ENCODE data around the gene GPR22.

GPR22 gene

DNA sequence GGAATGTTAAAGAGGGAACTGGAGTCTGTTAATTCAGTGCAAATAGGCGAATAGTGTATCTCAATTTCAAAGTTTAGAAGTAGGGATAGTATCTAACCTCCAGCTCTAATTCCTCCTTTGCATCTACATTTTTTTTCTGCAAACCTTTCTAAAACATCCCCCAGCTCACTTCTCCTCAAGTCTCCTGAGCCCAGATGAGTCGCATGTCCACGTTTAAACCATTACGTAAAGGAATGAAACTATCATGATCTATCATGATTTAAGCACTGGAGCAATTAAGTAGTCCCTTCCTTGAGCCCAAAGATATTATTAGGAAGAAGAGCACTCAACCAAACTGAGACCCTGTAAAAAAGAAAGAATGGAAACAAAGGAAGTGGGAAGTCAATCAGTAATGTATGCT lies 29.9 kb downstream of the GPR22 start:
- Mint-ChIP-seq H3K27me3 (no peaks in the 10 kb centered on the region), H3K4me1 (ENCODE audit: low read depth) (peaks cover 32% of the 10 kb centered on the region), H3K36me3 (peaks cover 9% of the 10 kb centered on the region), H3K27ac (no peak overlapping the region), H3K9me3 (ENCODE audit: low read depth) (no peaks in the 10 kb centered on the region), H3K4me3 (no peak overlapping the region)

DNA sequence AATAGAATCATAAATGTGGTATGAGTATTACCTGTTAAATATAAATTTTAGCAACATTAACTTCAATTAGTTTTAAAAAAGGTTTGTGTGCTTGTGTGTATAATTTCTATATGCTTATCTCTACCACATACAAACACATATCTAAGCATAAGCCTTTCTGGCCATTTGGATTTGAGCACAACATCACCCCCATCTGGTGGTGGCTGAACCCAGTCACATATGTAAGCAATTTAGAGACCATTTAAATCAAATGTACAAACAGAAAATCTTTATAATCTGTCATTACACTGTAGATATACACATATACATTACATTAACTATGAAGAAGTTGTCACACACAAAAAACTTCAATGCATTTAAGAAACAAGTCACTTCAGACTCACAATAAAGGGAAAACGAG lies 31.7 kb downstream of the GPR22 start:
- Mint-ChIP-seq H3K4me3 (no peak overlapping the region), H3K36me3 (peaks cover 17% of the 10 kb centered on the region)

DNA sequence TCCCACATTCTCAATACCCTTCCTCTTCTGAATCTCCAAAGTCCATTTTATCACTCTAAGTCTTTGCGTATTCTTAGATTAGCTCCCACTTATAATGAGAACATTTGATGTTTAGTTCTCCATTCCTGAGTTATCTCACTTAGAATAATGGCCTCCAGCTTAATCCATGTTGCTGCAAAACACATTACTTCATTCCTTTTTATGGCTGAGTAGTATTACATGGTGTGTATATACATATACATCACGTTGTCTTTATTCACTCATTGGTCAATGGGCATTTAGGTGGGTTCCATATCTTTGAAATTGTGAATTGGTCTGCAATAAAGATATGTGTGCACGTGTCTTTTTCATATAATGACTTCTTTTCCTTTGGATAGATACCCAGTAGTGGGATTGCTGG lies 32.3 kb downstream of the GPR22 start:
- Mint-ChIP-seq H3K27me3 (no peaks in the 10 kb centered on the region), H3K27ac (no peak overlapping the region), H3K9me3 (ENCODE audit: low read depth) (no peaks in the 10 kb centered on the region), H3K4me1 (ENCODE audit: low read depth) (peaks cover 18% of the 10 kb centered on the region), H3K4me3 (no peak overlapping the region), H3K36me3 (peaks cover 17% of the 10 kb centered on the region)

More for the DNA sequence above, 31.7 kb downstream of the GPR22 start:
- Mint-ChIP-seq H3K4me1 (ENCODE audit: low read depth) (peaks cover 24% of the 10 kb centered on the region), H3K9me3 (ENCODE audit: low read depth) (no peaks in the 10 kb centered on the region), H3K27me3 (no peaks in the 10 kb centered on the region), H3K27ac (no peak overlapping the region)

DNA sequence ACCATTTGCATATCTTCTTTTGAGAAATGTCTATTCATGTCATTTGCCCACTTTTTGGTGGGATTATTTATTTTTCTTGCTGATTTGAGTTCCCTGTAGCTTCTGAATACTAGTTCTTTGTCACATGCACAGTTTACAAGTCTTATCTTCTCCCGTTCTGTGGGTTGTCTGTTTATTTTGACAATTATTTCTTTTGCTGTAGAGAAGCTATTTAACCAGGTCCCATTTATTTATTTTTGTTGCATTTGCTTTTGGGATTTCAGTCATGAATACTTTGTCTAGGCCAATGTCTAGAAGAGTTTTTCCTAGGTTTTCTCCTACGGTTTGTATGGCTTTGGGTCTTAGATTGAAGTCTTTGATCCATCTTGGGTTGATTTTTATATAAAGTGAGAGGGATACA lies 32.9 kb downstream of the GPR22 start:
- H3K4me1 Mint-ChIP-seq (ENCODE audit: low read depth), result peaks cover 18% of the 10 kb centered on the region
- H3K4me3 Mint-ChIP-seq, result no peak overlapping the region
- H3K27me3 Mint-ChIP-seq, result no peaks in the 10 kb centered on the region
- H3K27ac Mint-ChIP-seq, result no peak overlapping the region
- H3K36me3 Mint-ChIP-seq, result peaks cover 20% of the 10 kb centered on the region
- H3K9me3 Mint-ChIP-seq (ENCODE audit: low read depth), result no peaks in the 10 kb centered on the region

DNA sequence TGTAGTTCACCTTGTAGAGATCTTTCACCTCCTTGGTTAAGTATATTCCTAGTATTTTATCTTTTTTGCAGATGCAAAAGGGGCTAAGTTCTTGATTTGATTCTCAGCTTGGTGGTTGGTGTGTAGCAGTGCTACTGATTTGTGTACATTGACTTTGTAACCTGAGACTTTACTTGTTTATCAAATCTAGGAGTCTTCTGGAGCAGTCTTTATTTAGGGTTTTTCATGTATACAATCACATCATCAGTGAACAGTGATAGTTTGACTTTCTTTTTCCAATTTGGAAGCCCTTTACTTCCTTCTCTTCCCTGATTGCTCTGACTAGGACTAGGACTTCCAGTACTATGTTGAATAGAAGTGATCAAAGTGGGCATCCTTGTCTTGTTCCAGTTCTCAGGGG lies 33.8 kb downstream of the GPR22 start:
- peaks cover 22% of the 10 kb centered on the region for H3K36me3 Mint-ChIP-seq
- peaks cover 19% of the 10 kb centered on the region for H3K4me1 Mint-ChIP-seq (ENCODE audit: low read depth)
- no peaks in the 10 kb centered on the region for H3K9me3 Mint-ChIP-seq (ENCODE audit: low read depth)
- no peak overlapping the region for H3K4me3 Mint-ChIP-seq
- H3K27me3 Mint-ChIP-seq, result no peaks in the 10 kb centered on the region
- no peak overlapping the region for H3K27ac Mint-ChIP-seq

DNA sequence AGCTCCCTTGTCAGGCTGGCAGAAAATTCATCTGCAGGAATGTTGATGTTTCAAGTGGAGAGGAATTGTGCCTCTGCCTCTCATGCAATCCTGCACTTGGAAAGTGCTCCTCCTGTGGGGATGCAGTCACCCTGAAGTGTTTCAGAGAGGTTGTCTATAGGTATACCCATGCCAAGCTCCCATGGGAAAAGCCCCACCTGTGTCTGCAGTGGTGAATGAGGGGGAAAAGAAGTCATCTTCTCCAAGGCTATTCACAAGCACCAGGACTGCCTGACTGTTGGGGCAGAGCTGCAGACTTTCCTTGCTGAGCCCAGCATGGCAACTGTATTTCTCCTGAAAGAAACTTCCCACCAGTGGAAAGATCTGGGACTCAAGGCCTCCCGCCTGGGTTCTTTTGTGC lies 35.5 kb downstream of the GPR22 start:
- peaks cover 18% of the 10 kb centered on the region for H3K4me1 Mint-ChIP-seq (ENCODE audit: low read depth)
- H3K27ac Mint-ChIP-seq, result no peak overlapping the region
- H3K4me3 Mint-ChIP-seq, result no peak overlapping the region
- H3K9me3 Mint-ChIP-seq (ENCODE audit: low read depth), result no peaks in the 10 kb centered on the region
- peaks cover 15% of the 10 kb centered on the region for H3K36me3 Mint-ChIP-seq
- no peaks in the 10 kb centered on the region for H3K27me3 Mint-ChIP-seq

DNA sequence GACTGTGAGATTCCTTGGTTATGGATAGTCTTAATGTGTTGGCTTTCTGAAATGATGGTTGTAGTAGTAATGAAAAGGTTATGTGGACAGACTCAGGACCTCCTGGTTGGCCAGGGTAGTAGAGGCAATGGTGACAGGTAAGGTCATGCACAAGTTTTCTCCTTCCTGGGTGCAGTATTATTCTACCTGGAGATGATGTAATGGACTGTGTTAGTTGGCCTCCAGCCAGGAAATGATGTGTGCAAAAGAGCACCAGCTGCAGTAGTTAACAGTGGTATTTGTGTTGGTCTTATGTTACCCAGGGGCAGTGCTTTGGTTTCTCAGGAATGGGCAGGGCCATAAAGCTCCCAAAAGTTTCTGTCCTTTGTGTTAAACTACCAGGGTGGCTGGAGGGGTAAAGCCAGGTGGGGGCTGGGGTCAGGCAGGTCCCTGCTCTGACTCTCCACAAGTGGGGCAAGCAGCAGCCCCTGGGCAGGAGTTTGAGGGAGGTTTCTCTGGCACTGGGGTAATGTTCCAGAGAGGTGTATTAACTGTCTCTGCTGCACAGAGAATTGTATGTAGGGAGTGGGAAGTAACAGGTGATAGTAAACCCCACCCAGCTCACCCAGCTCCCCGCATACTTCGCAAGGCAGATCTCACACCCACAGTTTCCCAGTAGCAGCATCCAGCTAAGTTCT lies 36.3 kb downstream of the GPR22 start:
- H3K9me3 Mint-ChIP-seq (ENCODE audit: low read depth), result no peaks in the 10 kb centered on the region
- no peaks in the 10 kb centered on the region for H3K27me3 Mint-ChIP-seq
- H3K4me3 Mint-ChIP-seq, result no peak overlapping the region
- no peak overlapping the region for H3K27ac Mint-ChIP-seq
- peaks cover 16% of the 10 kb centered on the region for H3K36me3 Mint-ChIP-seq
- H3K4me1 Mint-ChIP-seq (ENCODE audit: low read depth), result peaks cover 23% of the 10 kb centered on the region

DNA sequence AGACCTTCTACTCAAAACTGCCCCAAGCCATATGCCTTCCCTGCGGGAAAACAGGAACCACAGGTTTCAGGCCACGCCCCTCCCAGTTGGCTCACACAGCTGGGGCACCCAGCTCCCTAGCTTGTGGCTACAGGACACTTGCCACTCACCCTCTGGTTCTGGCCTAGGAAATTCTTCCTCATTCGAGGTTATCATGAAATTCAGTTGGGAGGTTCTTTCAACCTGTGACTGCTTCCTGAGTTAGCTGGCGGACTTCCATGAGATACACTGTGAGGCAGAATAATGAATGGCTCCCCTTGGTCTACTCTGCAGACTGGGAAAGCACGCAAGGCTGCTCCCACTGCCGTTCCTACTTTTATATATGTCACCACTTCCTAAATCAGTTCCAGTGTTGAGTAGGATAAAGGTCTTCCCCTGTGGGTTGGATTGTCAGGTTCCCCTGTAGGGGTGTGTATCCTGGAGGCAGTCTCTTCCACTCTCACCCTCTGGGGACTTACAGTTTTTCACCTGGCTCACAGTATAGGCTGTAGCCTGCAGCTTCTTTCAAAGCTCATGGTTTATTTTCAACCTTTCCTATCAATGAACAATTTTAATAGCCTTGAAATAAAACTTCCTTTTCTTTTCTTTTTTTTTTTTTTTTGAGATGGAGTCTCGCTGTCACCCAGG lies 37.0 kb downstream of the GPR22 start:
- Mint-ChIP-seq H3K4me3 (no peak overlapping the region), H3K9me3 (ENCODE audit: low read depth) (no peaks in the 10 kb centered on the region), H3K36me3 (peaks cover 17% of the 10 kb centered on the region), H3K27me3 (no peaks in the 10 kb centered on the region), H3K4me1 (ENCODE audit: low read depth) (peaks cover 26% of the 10 kb centered on the region), H3K27ac (no peak overlapping the region)

Measured in activated naive CD8-positive, alpha-beta T cell (primary cell).